DND-41 (cell line): ENCODE measurements around the gene PDZRN4.

Source experiments
- EZH2 ChIP-seq: IDR thresholded peaks from 3 replicates; pipeline ENCODE4 v1.6.1; 2012; ENCODE audit warnings: borderline replicate concordance, low read depth, mild to moderate bottlenecking, moderate library complexity, low read length, inconsistent platforms; ENCODE audit not compliant: severe bottlenecking
- TF ChIP-seq, protein P1 (sequence below): IDR thresholded peaks from 2 replicates; pipeline ENCODE4 v1.5.1; 2012; ENCODE audit warnings: borderline replicate concordance, low read length, moderate library complexity, mild to moderate bottlenecking; ENCODE audit not compliant: poor library complexity, severe bottlenecking; ENCODE audit errors: extremely low read depth

DNA sequence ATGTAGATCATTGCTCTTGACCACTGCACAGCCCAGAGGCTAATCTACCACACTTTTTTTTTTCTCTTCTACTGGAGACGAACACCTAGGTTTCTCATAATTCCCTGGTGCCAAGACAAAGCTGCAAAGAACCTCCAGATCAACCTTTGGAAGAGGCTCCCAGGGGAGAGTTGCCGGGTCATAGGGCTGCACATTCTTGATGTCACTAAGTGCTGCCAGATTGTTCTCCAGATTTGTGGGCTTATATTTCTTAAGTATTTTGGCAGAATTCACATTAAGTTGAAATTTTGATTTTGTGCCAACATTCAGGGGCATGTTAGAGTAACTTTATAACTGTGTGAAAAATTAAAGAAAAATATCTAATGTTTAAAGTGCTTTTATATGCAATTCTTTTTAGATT is 13.5 kb upstream of the PDZRN4 start:
- no peak for TF ChIP-seq EZH2
- TF ChIP-seq, protein P1, sequence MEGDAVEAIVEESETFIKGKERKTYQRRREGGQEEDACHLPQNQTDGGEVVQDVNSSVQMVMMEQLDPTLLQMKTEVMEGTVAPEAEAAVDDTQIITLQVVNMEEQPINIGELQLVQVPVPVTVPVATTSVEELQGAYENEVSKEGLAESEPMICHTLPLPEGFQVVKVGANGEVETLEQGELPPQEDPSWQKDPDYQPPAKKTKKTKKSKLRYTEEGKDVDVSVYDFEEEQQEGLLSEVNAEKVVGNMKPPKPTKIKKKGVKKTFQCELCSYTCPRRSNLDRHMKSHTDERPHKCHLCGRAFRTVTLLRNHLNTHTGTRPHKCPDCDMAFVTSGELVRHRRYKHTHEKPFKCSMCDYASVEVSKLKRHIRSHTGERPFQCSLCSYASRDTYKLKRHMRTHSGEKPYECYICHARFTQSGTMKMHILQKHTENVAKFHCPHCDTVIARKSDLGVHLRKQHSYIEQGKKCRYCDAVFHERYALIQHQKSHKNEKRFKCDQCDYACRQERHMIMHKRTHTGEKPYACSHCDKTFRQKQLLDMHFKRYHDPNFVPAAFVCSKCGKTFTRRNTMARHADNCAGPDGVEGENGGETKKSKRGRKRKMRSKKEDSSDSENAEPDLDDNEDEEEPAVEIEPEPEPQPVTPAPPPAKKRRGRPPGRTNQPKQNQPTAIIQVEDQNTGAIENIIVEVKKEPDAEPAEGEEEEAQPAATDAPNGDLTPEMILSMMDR = no peak
